NCI-H82 (cell line): Measurements from ENCODE around the gene EXOC6.
A peak's percentile ranks its signal among the peaks of the same experiment; 100 is the strongest.
"Not testable (repeated sequence)": the region's sequence is repeated elsewhere in the genome, so short reads cannot be mapped to it uniquely, and the experiment has no call there.

Source experiments
- DNase-seq: peaks from one replicate; lab custom pipeline; 2025; lab: John Stamatoyannopoulos, UW

EXOC6 gene

DNA sequence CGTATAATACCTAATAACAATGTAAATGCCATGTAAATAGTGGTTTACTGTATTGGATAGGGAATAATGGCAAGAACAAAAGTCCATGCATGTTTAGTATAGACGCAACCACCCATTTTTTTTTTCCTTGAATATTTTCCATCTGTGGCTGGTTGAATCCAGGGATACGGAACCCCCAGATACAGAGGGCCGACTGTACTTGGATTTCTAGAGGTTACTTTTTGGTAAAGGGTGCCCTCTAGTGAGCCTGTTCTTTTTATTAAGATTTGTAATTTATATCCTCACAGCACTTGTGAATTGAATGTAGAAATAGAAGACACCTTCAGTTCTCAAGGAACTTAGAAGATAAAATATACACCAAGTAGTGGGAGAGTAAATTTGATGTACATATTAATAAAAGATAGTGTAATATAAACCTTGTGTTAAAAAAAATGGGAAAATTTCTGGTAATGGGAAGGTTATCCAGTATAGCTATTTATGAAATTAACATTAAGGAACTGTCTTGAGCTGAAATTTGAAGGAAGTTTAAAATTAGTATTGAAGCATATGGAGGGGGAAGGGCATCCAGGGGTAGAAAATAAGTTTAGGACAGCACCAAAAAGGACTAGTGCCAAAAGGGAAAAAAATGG is 32.0 kb downstream of the EXOC6 start:
- peak; percentile 68 for DNase-seq

- no peak for DNase-seq
Observed at GRCh38 chr10:92880917-92881316, 32.6 kb downstream of the EXOC6 start.

GRCh38 chr10:92886334-92886961 is 38.1 kb downstream of the EXOC6 start:
- DNase-seq: no peak

- no peak for DNase-seq
Observed at GRCh38 chr10:92890471-92890870, 42.2 kb downstream of the EXOC6 start.

- DNase-seq: no peak
Observed at GRCh38 chr10:92891885-92892690, 43.8 kb downstream of the EXOC6 start.

GRCh38 chr10:92892691-92893054 is 44.4 kb downstream of the EXOC6 start:
- DNase-seq: no peak

- no peak for DNase-seq
Observed at GRCh38 chr10:92894081-92894655, 45.8 kb downstream of the EXOC6 start.

- DNase-seq: no peak
Observed at GRCh38 chr10:92897916-92898315, 49.6 kb downstream of the EXOC6 start.

DNA sequence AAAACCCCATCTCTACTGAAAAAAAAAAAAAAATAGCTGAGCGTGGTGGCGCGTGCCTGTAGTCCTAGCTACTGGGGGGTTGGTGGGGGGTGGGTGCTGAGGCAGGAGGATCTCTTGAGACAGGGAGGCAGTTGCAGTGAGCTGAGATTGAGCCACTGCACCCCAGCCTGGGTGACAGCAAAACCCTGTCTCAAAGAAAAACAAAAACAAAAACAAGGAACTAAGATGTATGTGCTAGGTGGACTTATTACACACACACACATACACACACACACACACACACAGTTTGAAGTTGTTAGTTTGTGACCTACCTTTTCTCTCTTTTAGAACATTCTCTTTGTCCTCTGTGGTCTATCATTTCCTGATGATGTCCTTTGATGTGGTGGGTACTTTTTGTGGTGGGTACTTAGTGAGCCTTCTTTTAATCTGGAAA is 53.5 kb downstream of the EXOC6 start:
- DNase-seq: no peak

DNA sequence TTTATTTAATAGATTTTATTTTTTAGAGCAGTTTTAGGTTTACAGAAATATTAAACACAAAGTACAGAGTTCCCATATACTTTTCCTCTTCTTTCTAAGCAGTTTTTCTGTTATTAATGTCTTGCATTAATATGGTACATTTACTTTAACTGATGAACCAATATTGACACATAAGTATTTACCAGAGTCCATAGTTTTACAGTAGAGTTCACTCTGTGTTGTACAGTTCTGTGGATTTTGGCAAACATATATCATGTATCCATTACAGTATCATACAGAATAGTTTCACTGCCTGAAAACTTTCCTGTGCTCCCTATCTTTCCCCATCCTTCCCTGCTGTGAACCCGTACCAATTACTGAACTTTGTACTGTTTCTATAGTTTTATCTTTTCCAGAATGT is 55.3 kb downstream of the EXOC6 start:
- DNase-seq: no peak

GRCh38 chr10:92907280-92907679 is 59.0 kb downstream of the EXOC6 start:
- DNase-seq: no peak

- DNase-seq: not testable (repeated sequence)
Observed at GRCh38 chr10:92912631-92913030, 64.3 kb downstream of the EXOC6 start.

DNA sequence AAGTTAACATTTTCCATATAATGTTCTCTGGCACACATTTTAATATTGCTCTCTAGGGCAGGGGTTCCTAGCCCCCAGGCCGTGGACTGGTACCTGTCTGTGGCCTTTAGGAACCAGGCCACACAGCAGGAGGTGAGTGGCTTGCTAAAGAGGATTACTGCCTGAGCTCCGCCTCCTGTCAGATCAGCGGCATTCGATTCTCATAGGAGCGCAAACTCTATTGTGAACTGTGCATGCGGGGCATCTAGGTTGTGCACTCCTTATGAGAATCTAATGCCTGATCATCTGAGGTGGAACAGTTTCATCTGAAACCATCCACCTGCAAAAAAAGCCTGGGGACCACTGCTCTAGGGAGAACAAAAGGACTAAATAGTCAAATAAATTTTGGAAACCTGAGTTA is 65.7 kb downstream of the EXOC6 start:
- peak; percentile 80 for DNase-seq

GRCh38 chr10:92914478-92915325 is 66.4 kb downstream of the EXOC6 start:
- peak; percentile 83 for DNase-seq

GRCh38 chr10:92915892-92916291 is 67.6 kb downstream of the EXOC6 start:
- DNase-seq: no peak

DNA sequence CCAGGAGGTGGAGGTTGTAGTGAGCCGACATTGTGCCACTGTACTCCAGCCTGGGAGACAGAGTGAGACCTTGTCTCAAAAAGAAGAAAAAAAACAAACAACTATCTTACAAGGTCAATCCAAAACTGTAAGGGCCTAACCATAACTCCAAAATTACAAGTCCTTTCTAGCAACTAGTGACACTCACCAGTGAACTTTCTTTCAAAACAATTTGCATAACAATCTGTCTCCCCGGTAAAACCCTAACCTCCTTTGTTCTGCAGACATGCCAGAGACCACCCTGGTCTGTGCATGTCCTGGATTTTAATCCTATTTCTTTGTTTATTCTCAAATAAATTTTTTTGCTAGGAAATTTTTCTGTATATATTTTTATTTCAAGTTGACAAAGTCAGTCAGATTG is 68.1 kb downstream of the EXOC6 start:
- no peak for DNase-seq

- no peak for DNase-seq
Observed at GRCh38 chr10:92918603-92919002, 70.3 kb downstream of the EXOC6 start.

- no peak for DNase-seq
Observed at GRCh38 chr10:92920866-92921265, 72.5 kb downstream of the EXOC6 start.

GRCh38 chr10:92923416-92923815 is 75.1 kb downstream of the EXOC6 start:
- no peak for DNase-seq

- no peak for DNase-seq
Observed at GRCh38 chr10:92929896-92930295, 81.6 kb downstream of the EXOC6 start.

- no peak for DNase-seq
Observed at GRCh38 chr10:92931597-92931996, 83.3 kb downstream of the EXOC6 start.

DNA sequence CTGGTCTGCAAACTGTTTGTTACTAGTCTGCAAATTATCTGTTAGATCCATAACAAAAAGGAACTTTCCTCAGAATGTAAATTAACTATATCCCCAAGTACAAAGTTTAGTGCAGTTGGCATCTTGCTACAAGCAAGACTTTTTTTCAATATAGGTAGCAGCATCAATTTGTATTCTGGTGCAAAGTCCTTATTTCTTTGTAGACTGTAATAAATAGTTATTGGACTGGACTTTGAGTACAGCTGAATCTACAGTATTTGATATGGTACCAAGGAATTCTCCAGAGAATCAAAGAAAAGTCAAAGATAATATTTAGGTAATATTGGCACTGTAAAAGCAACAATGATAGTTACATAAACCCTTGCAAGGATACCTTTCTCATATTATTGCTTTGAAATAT is 89.6 kb downstream of the EXOC6 start:
- DNase-seq: no peak
